ENCODE measurements around the gene KIAA1549.

GRCh38 chr7:138944592-138944991 lies 36.6 kb downstream of the KIAA1549 start:
- TF ChIP-seq CTCF (tag by site-specific recombination; IDR thresholded peaks at IDR 0.05): no peak
- TF ChIP-seq ZBTB11 (tag by site-specific recombination; conservative IDR thresholded peaks at IDR 0.05; ENCODE audit: low read depth): no peak
- TF ChIP-seq ZNF473 (tag by site-specific recombination; IDR thresholded peaks at IDR 0.05): no peak
- no peak for TF ChIP-seq ZNF10 (tag by site-specific recombination; IDR thresholded peaks at IDR 0.05)
- TF ChIP-seq ZBTB7A (tag by site-specific recombination; IDR thresholded peaks at IDR 0.05; ENCODE audit: low read depth): no peak
